HEK293T (cell line): ENCODE results near the gene SMG6.
A peak's percentile ranks its signal among the peaks of the same experiment; 100 is the strongest.

Source experiments
- CTCF ChIA-PET: fragments of 350-600 bp; formaldehyde crosslinking; extraction: SDS; loops from one replicate; lab custom pipeline; 2021; ENCODE audit warnings: antibody characterized with exemption, inconsistent platforms; lab: Yijun Ruan, JAX
- POLR2A ChIA-PET: fragments of 350-600 bp; formaldehyde crosslinking; extraction: SDS; loops from one replicate; lab custom pipeline; 2020; ENCODE audit warnings: antibody characterized with exemption, inconsistent platforms; lab: Yijun Ruan, JAX
- DNase-seq: peaks from one replicate; pipeline ENCODE4 v3.0.0; 2012; ENCODE audit warnings: mixed read lengths; ENCODE audit errors: extremely low spot score
- BHLHE40 ChIP-seq: fragments of 450-650 bp; IDR thresholded peaks from 2 replicates; pipeline ENCODE4 v1.6.1; 2016; ENCODE audit warnings: mild to moderate bottlenecking, moderate library complexity, borderline replicate concordance
- CTBP1 ChIP-seq: fragments of 450-650 bp; IDR thresholded peaks from 2 replicates; pipeline ENCODE4 v1.6.1; 2016; ENCODE audit warnings: borderline replicate concordance
- ELF4 ChIP-seq: fragments of 450-650 bp; IDR thresholded peaks from 2 replicates; pipeline ENCODE4 v1.6.1; 2017; ENCODE audit warnings: antibody characterized with exemption
- FOXA1 ChIP-seq: fragments of 450-650 bp; IDR thresholded peaks from 2 replicates; pipeline ENCODE4 v1.6.1; 2016; ENCODE audit warnings: mild to moderate bottlenecking
- FOXK2 ChIP-seq: fragments of 450-650 bp; IDR thresholded peaks from 2 replicates; pipeline ENCODE4 v1.6.1; 2016; ENCODE audit warnings: mild to moderate bottlenecking
- FOXM1 ChIP-seq: fragments of 450-650 bp; IDR thresholded peaks from 2 replicates; pipeline ENCODE4 v1.6.1; 2017; ENCODE audit warnings: mild to moderate bottlenecking, borderline replicate concordance
- HDGF ChIP-seq: fragments of 450-650 bp; IDR thresholded peaks from 2 replicates; pipeline ENCODE4 v1.6.1; 2017; ENCODE audit warnings: antibody characterized with exemption, borderline replicate concordance
- L3MBTL2 ChIP-seq: fragments of 450-650 bp; conservative IDR thresholded peaks from 2 replicates; pipeline ENCODE4 v1.6.1; 2016; ENCODE audit warnings: mild to moderate bottlenecking
- LEF1 ChIP-seq: fragments of 450-650 bp; IDR thresholded peaks from 2 replicates; pipeline ENCODE4 v1.6.1; 2017; ENCODE audit warnings: mild to moderate bottlenecking, borderline replicate concordance
- NFRKB ChIP-seq: fragments of 450-650 bp; IDR thresholded peaks from 2 replicates; pipeline ENCODE4 v1.6.1; 2016; ENCODE audit warnings: mild to moderate bottlenecking, moderate library complexity
- PKNOX1 ChIP-seq: fragments of 450-650 bp; IDR thresholded peaks from 2 replicates; pipeline ENCODE4 v1.6.1; 2016
- SP1 ChIP-seq: fragments of 450-650 bp; IDR thresholded peaks from 2 replicates; pipeline ENCODE4 v1.6.1; 2017
- SUZ12 ChIP-seq: fragments of 450-650 bp; IDR thresholded peaks from 2 replicates; pipeline ENCODE4 v1.6.1; 2016; ENCODE audit warnings: mild to moderate bottlenecking
- TARDBP ChIP-seq: fragments of 450-650 bp; IDR thresholded peaks from 2 replicates; pipeline ENCODE4 v1.6.1; 2016
- ZNF384 ChIP-seq: fragments of 450-650 bp; IDR thresholded peaks from 2 replicates; pipeline ENCODE4 v1.6.1; 2016

Gene SMG6

GRCh38 chr17:2214047-2214928, 89.3 kb downstream of the SMG6 start:
- TF ChIP-seq ZNF384: no peak
- no peak for TF ChIP-seq HDGF
- TF ChIP-seq L3MBTL2: no peak
- TF ChIP-seq PKNOX1: no peak
- no peak for TF ChIP-seq SP1
- no peak for TF ChIP-seq ELF4
- TF ChIP-seq NFRKB: no peak
- POLR2A ChIA-PET: no interaction called here
- CTCF ChIA-PET: interaction anchor here (1.3 to 1.7 kb wide), 2 partner anchors 17 to 30 kb away, joined by 3 to 4 read pairs; no protein-coding TSS in a partner anchor
- DNase-seq: peak; percentile 18

- ChIA-PET CTCF (interaction anchor here (1.3 to 1.7 kb wide), 2 partner anchors 18 to 31 kb away, joined by 3 to 4 read pairs; no protein-coding TSS in a partner anchor), POLR2A (no interaction called here)
- no peak for TF ChIP-seq HDGF
- no peak for TF ChIP-seq ELF4
- TF ChIP-seq BHLHE40: no peak
- no peak for TF ChIP-seq PKNOX1
- DNase-seq: no peak
Measured at GRCh38 chr17:2213291-2213960, 90.2 kb downstream of the SMG6 start.

GRCh38 chr17:2212400-2212981, 91.1 kb downstream of the SMG6 start:
- TF ChIP-seq NFRKB: no peak
- TF ChIP-seq FOXM1: no peak
- DNase-seq: no peak
- POLR2A ChIA-PET: no interaction called here
- CTCF ChIA-PET: interaction anchor here (1.3 kb wide), 1 partner anchor 32 kb away, joined by 4 read pairs; no protein-coding TSS in a partner anchor

- DNase-seq: no peak
- POLR2A ChIA-PET: no interaction called here
- TF ChIP-seq SUZ12 (no peak), BHLHE40 (no peak), ELF4 (no peak), FOXM1 (no peak)
- CTCF ChIA-PET: interaction anchor here (0.7 kb wide), 1 partner anchor 35 kb away, joined by 4 read pairs; no protein-coding TSS in a partner anchor
Measured at GRCh38 chr17:2211661-2212399, 91.8 kb downstream of the SMG6 start.

GRCh38 chr17:2210726-2211125, 92.9 kb downstream of the SMG6 start:
- no peak for DNase-seq
- TF ChIP-seq NFRKB (no peak), SUZ12 (no peak), FOXA1 (no peak), FOXM1 (no peak), ELF4 (no peak)
- POLR2A ChIA-PET: no interaction called here
- CTCF ChIA-PET: interaction anchor here (0.7 kb wide), 2 partner anchors 11 to 34 kb away, joined by 4 read pairs; no protein-coding TSS in a partner anchor

- CTCF ChIA-PET: no interaction called here
- POLR2A ChIA-PET: no interaction called here
- TF ChIP-seq NFRKB (no peak), BHLHE40 (no peak), FOXA1 (no peak), SUZ12 (no peak), LEF1 (no peak), TARDBP (no peak), FOXM1 (no peak), ZNF384 (no peak), L3MBTL2 (no peak), SP1 (no peak), HDGF (no peak), CTBP1 (no peak), PKNOX1 (no peak), FOXK2 (no peak)
- DNase-seq: no peak
Measured at GRCh38 chr17:2207815-2208515, 95.6 kb downstream of the SMG6 start.
